Lower lobe of right lung (tissue), 2 donors: Measurements from ENCODE around the gene S100A16. TPM values are rescaled to one million over a fixed set of nuclear protein-coding genes. Genes with fewer than 3 reads are reported as not detected.

ENCODE experiments used
- ATAC-seq, 2 donors: fragments of 200-7000 bp; cut with Tn5 transposase; one replicate each; pipeline ENCODE4 v1.9.1; 2020 to 2022; ENCODE audit warnings: mild to moderate bottlenecking in 2 of 2, moderate library complexity in 2 of 2
- DNase-seq: peaks from one replicate; pipeline ENCODE4 v3.0.0-alpha.2; 2020
- H3K27ac ChIP-seq: fragments of 200-600 bp; one replicate; pipeline ENCODE4 v1.8.0; 2022
- H3K27me3 ChIP-seq: fragments of 200-600 bp; one replicate; pipeline ENCODE4 v1.8.0; 2022; ENCODE audit warnings: low read depth
- H3K36me3 ChIP-seq: fragments of 200-600 bp; one replicate; pipeline ENCODE4 v1.8.0; 2022; ENCODE audit warnings: mild to moderate bottlenecking
- H3K4me1 ChIP-seq: fragments of 200-600 bp; one replicate; pipeline ENCODE4 v1.8.0; 2022
- H3K4me3 ChIP-seq: fragments of 200-600 bp; one replicate; pipeline ENCODE4 v1.8.0; 2022; ENCODE audit warnings: mild to moderate bottlenecking
- H3K9me3 ChIP-seq: fragments of 200-600 bp; one replicate; pipeline ENCODE4 v1.8.0; 2022
- intact Hi-C: fragments of 100-400 bp; cut with DNase I; formaldehyde crosslinking; loops from one replicate; pipeline ENCODE4 v1.11.0; 2022
- total RNA-seq: library from RNA; stranded (reverse); fragmentation: NEBNext Ultra II Directional; extraction: Animal tissue kit (Norgen Biotek cat#: 25700); gene quantifications from one replicate; pipeline ENCODE4 v1.2.1, GENCODE V29; 2021
- TF ChIP-seq, protein P1 (sequence below): fragments of 200-600 bp; IDR thresholded peaks from one replicate; pipeline ENCODE4 v1.8.0; 2022; ENCODE audit warnings: antibody characterized with exemption, mild to moderate bottlenecking
- donor health status: DM: no; HTN: yes; CAD: no; lungs with severe emphysema.

The S100A16 gene
- total RNA-seq, 1 donor from 2014 or later, result 52.3 TPM

DNA sequence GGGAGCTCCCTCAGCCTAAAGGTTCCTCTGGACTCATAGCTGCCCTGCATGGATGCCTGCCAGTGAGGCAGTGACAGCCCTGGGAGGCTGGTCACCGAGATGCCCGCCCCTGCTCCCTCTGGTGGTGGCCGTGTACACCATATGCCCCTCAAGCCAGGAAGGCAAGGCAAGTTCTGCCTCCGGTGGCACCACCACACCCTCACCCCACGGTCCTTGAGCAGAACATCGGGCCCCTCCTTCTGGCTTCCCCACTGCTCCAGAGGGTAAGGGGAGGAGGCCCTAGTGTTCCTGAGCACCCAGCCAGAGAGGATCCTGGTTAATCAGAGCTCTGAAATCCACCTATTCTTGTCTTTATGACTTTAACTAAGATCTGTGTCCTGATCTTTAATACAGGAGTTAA, 4.7 kb upstream of the S100A16 start:
- H3K27me3 ChIP-seq, result no peaks in the 10 kb centered on the region
- intact Hi-C loops, result no loop called here
- H3K27ac ChIP-seq, result no peak overlapping the region
- ATAC-seq, result peak in 1 of 2 donors; percentile 68
- H3K9me3 ChIP-seq, result no peaks in the 10 kb centered on the region
- H3K4me1 ChIP-seq, result peaks cover 21% of the 10 kb centered on the region
- H3K36me3 ChIP-seq, result peaks cover 32% of the 10 kb centered on the region
- H3K4me3 ChIP-seq, result no peak overlapping the region
- no peak for DNase-seq
- TF ChIP-seq, protein P1, sequence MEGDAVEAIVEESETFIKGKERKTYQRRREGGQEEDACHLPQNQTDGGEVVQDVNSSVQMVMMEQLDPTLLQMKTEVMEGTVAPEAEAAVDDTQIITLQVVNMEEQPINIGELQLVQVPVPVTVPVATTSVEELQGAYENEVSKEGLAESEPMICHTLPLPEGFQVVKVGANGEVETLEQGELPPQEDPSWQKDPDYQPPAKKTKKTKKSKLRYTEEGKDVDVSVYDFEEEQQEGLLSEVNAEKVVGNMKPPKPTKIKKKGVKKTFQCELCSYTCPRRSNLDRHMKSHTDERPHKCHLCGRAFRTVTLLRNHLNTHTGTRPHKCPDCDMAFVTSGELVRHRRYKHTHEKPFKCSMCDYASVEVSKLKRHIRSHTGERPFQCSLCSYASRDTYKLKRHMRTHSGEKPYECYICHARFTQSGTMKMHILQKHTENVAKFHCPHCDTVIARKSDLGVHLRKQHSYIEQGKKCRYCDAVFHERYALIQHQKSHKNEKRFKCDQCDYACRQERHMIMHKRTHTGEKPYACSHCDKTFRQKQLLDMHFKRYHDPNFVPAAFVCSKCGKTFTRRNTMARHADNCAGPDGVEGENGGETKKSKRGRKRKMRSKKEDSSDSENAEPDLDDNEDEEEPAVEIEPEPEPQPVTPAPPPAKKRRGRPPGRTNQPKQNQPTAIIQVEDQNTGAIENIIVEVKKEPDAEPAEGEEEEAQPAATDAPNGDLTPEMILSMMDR, result no peak

DNA sequence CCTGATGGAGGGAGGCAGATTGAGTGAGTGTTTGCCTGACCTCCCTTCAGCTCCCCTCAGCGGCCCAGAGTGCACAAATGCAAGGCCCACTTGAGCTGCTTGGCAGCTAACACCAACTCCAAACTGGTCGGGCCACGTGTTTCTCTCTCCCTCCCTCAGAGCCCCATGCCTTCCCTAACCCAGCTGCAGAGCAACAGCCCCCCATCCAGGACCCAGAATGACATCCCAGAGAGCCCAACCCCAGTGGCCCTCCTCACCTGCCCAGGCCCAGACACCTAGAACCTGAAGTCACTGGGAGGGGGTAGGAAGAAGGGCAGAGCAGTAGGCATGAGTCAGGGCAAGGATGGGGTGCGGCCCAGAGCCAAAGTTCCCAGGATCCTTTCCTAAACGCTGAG, 4.0 kb upstream of the S100A16 start:
- H3K9me3 ChIP-seq, result no peaks in the 10 kb centered on the region
- no peak overlapping the region for H3K4me3 ChIP-seq
- TF ChIP-seq, protein P1, result no peak
- peaks cover 25% of the 10 kb centered on the region for H3K36me3 ChIP-seq
- DNase-seq, result peak; percentile 74
- peak overlapping the region; percentile 68 for H3K27ac ChIP-seq
- peak; percentile 63 to 65 for ATAC-seq
- H3K27me3 ChIP-seq, result no peaks in the 10 kb centered on the region
- H3K4me1 ChIP-seq, result peaks cover 21% of the 10 kb centered on the region
- intact Hi-C loops, result no loop called here

DNA sequence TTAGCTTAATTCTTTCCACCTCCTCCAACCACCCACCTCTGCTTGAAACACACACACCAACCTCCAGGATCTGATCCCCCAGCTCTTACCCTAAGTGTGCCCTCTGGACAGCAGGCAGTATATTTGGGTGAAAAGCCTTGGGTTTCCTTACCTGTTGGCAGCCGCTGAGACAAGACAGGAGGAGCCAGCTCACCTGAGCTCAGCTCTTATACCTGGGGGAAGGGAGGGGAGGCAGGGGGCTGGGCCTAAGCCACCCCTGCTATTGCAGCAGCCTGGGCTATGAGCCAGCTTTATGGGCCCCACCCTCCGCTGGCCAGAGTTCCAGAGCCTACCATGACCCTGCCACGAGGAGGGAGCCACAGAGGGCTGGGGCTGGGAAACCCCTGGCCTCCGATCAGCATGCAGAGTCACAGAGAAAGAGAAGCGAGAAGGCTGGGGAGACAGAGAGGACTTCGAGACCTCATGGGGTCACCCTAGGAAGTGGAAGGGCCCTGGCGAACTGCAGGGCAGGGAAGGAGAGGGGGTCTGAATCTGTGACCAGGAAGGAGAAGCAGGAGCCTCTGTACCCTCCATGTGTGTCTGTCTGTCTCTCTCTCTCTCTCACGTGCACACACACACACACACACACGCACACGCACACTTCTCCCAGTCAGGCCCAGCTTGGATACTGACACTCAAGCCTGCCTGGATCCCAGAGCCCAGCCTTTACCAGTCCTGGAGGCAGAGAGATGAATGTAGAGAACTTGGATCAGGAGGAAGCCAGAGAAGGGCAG, 3.4 kb upstream of the S100A16 start, which contains the start of gene S100A14:
Gene S100A14, minus strand, starts transcription at position 182 of the 773 bp plus-strand sequence. CDS start 467 bp downstream, outside the sequence.
- peak within 1 kb of the TSS; percentile 68 for H3K27ac ChIP-seq
- intact Hi-C loops, result no loop called here

DNA sequence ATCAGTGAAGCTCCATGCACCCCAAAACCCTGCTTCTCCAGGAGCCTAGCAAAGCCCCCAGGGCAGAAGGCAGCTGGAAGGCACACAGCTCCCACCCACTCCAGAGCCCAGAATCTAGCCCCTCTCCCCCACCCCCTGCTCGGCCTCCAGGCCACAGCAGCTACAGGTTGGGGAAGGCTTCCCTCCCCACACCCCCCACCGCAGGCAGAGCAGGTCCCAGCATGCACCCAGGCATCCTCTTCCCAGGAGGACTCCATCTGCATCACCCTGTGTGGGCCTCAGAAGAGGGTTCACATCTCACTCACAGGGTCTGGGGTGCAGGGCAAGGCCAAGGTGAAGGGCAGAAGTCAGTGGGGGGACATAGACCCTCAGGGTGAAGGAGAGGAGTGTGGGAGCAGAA, 2.5 kb upstream of the S100A16 start:
- Histone ChIP-seq H3K27me3 (no peaks in the 10 kb centered on the region), H3K9me3 (no peaks in the 10 kb centered on the region), H3K27ac (peak overlapping the region; percentile 68), H3K36me3 (peaks cover 22% of the 10 kb centered on the region), H3K4me1 (peaks cover 32% of the 10 kb centered on the region), H3K4me3 (peak overlapping the region; percentile 29)
- intact Hi-C loops, result no loop called here
- ATAC-seq (no peak), DNase-seq (no peak)
- TF ChIP-seq, protein P1, result no peak

More for the DNA sequence above, 3.4 kb upstream of the S100A16 start, which contains the start of gene S100A14:
- DNase-seq (peak; percentile 87), ATAC-seq (peak; percentile 82 to 87)
- TF ChIP-seq, protein P1, result no peak
- no peaks in the 10 kb centered on the region for H3K27me3 ChIP-seq
- H3K9me3 ChIP-seq, result no peaks in the 10 kb centered on the region
- H3K4me3 ChIP-seq, result peak within 1 kb of the TSS; percentile 29
- H3K36me3 ChIP-seq, result peaks cover 25% of the 10 kb centered on the region
- peaks cover 24% of the 10 kb centered on the region for H3K4me1 ChIP-seq

DNA sequence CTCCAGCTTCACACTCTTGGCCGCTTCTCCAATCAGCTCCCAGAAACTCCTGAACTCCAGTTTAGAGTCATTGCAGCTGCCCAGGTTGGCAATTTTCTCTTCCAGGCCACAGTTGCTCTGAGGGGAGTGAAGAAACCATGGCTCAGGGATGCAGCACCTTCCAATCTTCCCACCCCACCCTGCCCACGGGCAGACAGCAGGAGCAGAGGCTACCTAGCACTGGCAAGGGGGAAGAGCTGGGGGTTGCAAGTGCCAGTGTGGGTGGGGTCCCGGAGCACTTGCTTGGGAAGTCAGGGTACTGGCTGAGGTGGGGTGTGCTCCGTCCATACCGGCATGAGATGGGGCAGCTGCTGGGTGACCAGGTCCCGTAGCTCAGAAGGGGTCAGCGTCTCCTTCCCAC, 2.0 kb upstream of the S100A16 start:
- Histone ChIP-seq H3K4me3 (peak overlapping the region; percentile 29), H3K36me3 (peaks cover 17% of the 10 kb centered on the region), H3K27me3 (no peaks in the 10 kb centered on the region), H3K9me3 (no peaks in the 10 kb centered on the region), H3K27ac (no peak overlapping the region), H3K4me1 (peaks cover 37% of the 10 kb centered on the region)
- ATAC-seq (no peak), DNase-seq (no peak)
- intact Hi-C loops, result no loop called here
- TF ChIP-seq, protein P1, result no peak
